ENCODE measurements around the gene SGIP1. TPM values are rescaled to one million over a fixed set of nuclear protein-coding genes. Genes with fewer than 3 reads are reported as not detected.

Gene SGIP1
- total RNA-seq, 2 donors from 2014 or later = 1.2 to 3.1 TPM

DNA sequence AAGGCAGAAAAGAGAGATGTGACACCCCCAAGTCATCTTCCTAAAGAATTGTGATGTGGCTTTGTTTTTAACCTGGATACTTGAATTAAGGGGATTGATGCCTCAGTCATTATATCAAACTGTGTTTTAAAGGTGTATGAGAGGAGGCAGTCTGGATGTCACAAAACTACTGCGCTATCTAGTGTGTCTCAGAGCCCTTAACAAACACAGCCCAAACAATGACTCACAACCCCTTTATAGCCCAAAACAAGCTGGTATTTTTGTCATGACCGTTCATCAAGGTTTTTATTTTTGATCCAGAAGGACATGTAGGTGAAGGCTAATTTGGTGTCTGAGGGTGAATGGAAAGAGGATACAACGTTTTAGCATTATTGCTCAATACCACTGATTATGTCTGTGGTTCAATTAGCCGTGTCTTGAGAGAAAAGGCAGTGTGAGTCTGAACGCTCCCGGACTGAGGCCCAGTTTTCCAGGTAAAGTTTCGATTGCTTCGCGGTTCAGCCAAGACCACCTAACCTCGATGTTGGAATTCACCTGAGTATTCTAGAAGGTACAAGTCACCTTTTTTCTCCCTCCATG lies 71.6 kb downstream of the SGIP1 start:
- intact Hi-C loops (cut with DNase I) = no loop called here
- DNase-seq = no peak
- TF ChIP-seq, protein P1, sequence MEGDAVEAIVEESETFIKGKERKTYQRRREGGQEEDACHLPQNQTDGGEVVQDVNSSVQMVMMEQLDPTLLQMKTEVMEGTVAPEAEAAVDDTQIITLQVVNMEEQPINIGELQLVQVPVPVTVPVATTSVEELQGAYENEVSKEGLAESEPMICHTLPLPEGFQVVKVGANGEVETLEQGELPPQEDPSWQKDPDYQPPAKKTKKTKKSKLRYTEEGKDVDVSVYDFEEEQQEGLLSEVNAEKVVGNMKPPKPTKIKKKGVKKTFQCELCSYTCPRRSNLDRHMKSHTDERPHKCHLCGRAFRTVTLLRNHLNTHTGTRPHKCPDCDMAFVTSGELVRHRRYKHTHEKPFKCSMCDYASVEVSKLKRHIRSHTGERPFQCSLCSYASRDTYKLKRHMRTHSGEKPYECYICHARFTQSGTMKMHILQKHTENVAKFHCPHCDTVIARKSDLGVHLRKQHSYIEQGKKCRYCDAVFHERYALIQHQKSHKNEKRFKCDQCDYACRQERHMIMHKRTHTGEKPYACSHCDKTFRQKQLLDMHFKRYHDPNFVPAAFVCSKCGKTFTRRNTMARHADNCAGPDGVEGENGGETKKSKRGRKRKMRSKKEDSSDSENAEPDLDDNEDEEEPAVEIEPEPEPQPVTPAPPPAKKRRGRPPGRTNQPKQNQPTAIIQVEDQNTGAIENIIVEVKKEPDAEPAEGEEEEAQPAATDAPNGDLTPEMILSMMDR (IDR thresholded peaks at IDR 0.05) = no peak

DNA sequence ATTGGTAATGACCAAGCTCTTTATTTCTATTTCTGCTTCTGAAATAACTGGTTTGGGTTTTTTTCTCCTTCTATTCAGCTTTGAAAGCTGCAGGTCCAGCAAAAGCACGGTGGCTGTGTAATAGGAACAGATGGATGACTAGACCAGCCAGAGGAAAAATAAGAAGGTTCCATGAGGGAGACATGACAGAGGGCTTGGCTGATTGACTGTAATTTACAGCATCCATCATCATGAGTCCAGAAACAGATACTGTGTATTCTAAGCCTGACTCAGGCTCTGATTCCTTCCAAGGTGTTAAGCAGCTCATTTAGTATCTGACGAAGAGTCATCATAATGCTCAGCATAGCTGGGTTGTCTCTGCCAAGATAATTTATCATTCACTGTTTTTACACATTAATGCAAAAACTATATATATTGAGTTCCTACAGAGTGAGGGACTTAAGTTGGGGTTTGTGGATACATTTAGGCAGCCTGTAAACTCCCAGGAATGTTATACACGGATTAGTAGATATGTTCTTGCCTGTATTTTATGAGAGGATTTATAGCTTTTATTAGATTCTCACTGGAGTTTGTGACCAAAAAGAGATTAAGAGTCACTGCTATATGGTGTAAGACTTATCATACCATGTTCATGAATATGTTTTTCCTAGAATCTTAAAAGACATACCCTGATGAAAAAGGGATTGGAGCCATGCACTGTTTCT lies 72.6 kb downstream of the SGIP1 start:
- Histone ChIP-seq H3K4me1 (no peaks in the 10 kb centered on the region), H3K9me3 (no peaks in the 10 kb centered on the region), H3K27ac (no peak overlapping the region), H3K36me3 (no peaks in the 10 kb centered on the region), H3K27me3 (no peaks in the 10 kb centered on the region), H3K9ac (ENCODE audit: low read depth in 2 of 2, low read length in 2 of 2) (no peak overlapping the region), H3K4me3 (no peak overlapping the region)
- TF ChIP-seq, protein P1 (IDR thresholded peaks at IDR 0.05) = no peak
- intact Hi-C loops (cut with DNase I) = no loop called here
- no peak for DNase-seq

More for the DNA sequence above, 71.6 kb downstream of the SGIP1 start:
- H3K4me1 ChIP-seq = no peaks in the 10 kb centered on the region
- no peak overlapping the region for H3K27ac ChIP-seq
- no peaks in the 10 kb centered on the region for H3K27me3 ChIP-seq
- no peak overlapping the region for H3K9ac ChIP-seq (ENCODE audit: low read depth in 2 of 2, low read length in 2 of 2)
- H3K36me3 ChIP-seq = no peaks in the 10 kb centered on the region
- H3K4me3 ChIP-seq = no peak overlapping the region
- H3K9me3 ChIP-seq = no peaks in the 10 kb centered on the region

DNA sequence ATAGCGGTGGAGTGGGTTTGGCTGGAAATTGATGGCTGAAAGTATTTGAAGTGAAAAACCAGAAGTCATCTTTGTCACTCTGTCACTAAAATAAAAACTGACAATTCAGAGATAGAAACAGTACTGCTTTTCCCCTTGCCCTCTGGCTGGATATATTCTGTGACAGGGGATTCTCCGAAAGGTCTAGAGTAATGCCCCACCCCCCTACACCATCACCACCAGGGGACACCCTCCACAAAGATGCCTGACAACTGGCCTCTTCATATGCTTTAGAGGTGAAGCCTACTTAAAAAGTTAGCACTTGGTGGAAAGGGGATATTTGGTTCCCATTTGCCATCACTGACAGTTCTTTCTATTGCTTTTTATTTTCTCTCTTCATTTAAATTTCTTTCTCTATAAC lies 73.5 kb downstream of the SGIP1 start:
- Histone ChIP-seq H3K4me1 (no peaks in the 10 kb centered on the region), H3K27me3 (no peaks in the 10 kb centered on the region), H3K4me3 (no peak overlapping the region), H3K9ac (ENCODE audit: low read depth in 2 of 2, low read length in 2 of 2) (no peak overlapping the region), H3K9me3 (no peaks in the 10 kb centered on the region), H3K27ac (no peak overlapping the region), H3K36me3 (no peaks in the 10 kb centered on the region)
- TF ChIP-seq, protein P1 (IDR thresholded peaks at IDR 0.05) = no peak
- no peak for DNase-seq
- intact Hi-C loops (cut with DNase I) = no loop called here

DNA sequence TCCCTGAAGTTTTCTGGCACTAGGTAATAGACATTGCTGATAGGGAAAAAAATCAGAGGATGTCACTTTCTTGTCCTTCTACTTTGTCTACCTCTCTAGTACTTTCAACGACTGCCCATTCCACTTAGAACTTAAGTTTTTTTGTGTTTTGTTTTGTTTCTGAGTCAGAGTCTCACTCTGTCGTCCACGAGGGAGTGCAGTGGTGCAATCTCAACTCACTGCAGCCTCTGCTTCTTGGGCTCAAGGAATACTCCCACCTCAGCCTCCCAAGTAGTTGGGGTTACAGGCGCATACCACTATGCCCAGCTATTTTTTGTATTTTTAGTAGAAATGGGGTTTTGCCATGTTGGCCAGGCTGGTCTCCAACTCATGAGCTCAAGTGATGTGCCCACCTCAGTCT lies 79.2 kb downstream of the SGIP1 start:
- no peak for DNase-seq
- Histone ChIP-seq H3K4me1 (no peaks in the 10 kb centered on the region), H3K9me3 (no peaks in the 10 kb centered on the region), H3K36me3 (no peaks in the 10 kb centered on the region), H3K9ac (ENCODE audit: low read depth in 2 of 2, low read length in 2 of 2) (no peak overlapping the region), H3K27me3 (no peaks in the 10 kb centered on the region), H3K27ac (no peak overlapping the region), H3K4me3 (no peak overlapping the region)
- TF ChIP-seq, protein P1 (IDR thresholded peaks at IDR 0.05) = no peak
- intact Hi-C loops (cut with DNase I) = no loop called here

DNA sequence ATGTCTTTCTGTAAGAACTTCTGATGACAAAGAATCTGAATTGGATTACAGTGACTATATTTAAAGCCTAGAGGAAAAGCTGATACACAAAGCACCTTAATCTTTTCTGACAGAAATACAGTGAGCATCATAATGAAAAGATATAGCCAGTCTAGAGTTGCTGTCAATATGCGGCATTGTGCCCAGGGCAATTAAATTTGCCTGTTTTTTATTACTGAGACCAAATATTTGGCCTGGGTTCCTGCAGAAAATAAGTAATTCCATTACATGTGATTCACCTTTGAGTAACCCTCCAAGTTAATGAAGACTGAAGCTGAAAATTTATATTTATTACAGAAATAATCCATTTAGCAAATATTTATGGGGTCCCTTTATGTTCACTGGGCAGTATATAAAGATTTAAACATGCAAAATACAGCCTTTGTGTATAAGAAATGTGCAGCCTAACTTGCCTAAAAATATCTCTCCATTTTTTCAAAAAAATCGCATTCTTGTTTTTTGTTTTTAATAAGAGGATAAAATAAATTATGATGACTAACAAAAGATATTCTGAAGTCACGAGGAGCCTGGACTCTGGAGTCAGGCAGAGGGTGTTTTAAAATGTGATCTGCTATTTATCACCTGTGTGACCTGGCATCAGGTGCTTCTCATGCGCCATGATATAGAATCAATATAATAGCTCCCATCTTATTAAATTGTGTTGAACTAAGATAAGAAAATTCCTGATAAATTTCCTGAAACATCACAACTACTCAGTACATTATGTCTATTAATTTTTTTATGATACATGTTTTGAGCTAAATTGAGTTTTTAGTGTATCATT lies 83.6 kb downstream of the SGIP1 start:
- H3K4me1 ChIP-seq = no peaks in the 10 kb centered on the region
- no peak for DNase-seq
- H3K9ac ChIP-seq (ENCODE audit: low read depth in 2 of 2, low read length in 2 of 2) = no peak overlapping the region
- H3K27me3 ChIP-seq = no peaks in the 10 kb centered on the region
- H3K9me3 ChIP-seq = no peaks in the 10 kb centered on the region
- no peak overlapping the region for H3K4me3 ChIP-seq
- H3K36me3 ChIP-seq = no peaks in the 10 kb centered on the region
- no peak overlapping the region for H3K27ac ChIP-seq
- intact Hi-C loops (cut with DNase I) = no loop called here
- TF ChIP-seq, protein P1 (IDR thresholded peaks at IDR 0.05) = no peak

All from colonic mucosa (tissue), 4 donors.